DOHH2 (cell line): ENCODE measurements around the gene PREX1.

Source experiments
- H3F3A ChIP-seq: fragments of 200-600 bp; sonication (generic), shearing (Covaris generic); 2 replicates; pipeline ENCODE4 v1.6.0; 2016; ENCODE audit warnings: antibody characterized with exemption, mild to moderate bottlenecking; ENCODE audit not compliant: control insufficient read depth, insufficient read depth
- H3K27ac ChIP-seq: fragments of 200-600 bp; sonication (generic); 2 replicates; pipeline ENCODE4 v1.5.1; 2014; ENCODE audit warnings: low read depth, mild to moderate bottlenecking, low read length, moderate library complexity
- H3K27me3 ChIP-seq: fragments of 200-600 bp; sonication (generic); 2 replicates; pipeline ENCODE4 v1.6.1; 2014; ENCODE audit warnings: mild to moderate bottlenecking, low read length, mixed read lengths; ENCODE audit not compliant: control insufficient read depth
- H3K36me3 ChIP-seq: fragments of 200-600 bp; sonication (generic); 2 replicates; pipeline ENCODE4 v1.6.1; 2014; ENCODE audit warnings: mild to moderate bottlenecking, low read length, moderate library complexity, mixed read lengths; ENCODE audit not compliant: control insufficient read depth
- H3K4me1 ChIP-seq: fragments of 200-600 bp; sonication (generic); 2 replicates; pipeline ENCODE4 v1.6.1; 2014; ENCODE audit warnings: mild to moderate bottlenecking, low read length, mixed read lengths; ENCODE audit not compliant: control insufficient read depth
- H3K4me2 ChIP-seq: fragments of 200-600 bp; sonication (generic); 2 replicates; pipeline ENCODE4 v1.6.0; 2014; ENCODE audit warnings: mild to moderate bottlenecking, low read length, moderate library complexity
- H3K4me3 ChIP-seq: fragments of 200-600 bp; sonication (generic); 2 replicates; pipeline ENCODE4 v1.5.1; 2014; ENCODE audit warnings: mild to moderate bottlenecking, low read length, mixed read lengths
- H3K79me2 ChIP-seq: fragments of 200-600 bp; sonication (generic); 2 replicates; pipeline ENCODE4 v1.6.1; 2014; ENCODE audit warnings: mild to moderate bottlenecking, low read length, mixed read lengths; ENCODE audit not compliant: control insufficient read depth
- H3K9me2 ChIP-seq: fragments of 200-600 bp; sonication (generic); replicated peaks from 2 replicates; pipeline ENCODE4 v1.6.1; 2014; ENCODE audit warnings: mild to moderate bottlenecking, low read length, mixed read lengths; ENCODE audit not compliant: control insufficient read depth
- H3K9me3 ChIP-seq: fragments of 200-600 bp; sonication (generic); 2 replicates; pipeline ENCODE4 v1.6.1; 2014; ENCODE audit warnings: antibody characterized with exemption, low read length, mixed read lengths; ENCODE audit not compliant: control insufficient read depth, insufficient read depth
- H4K20me1 ChIP-seq: fragments of 200-600 bp; sonication (generic); 2 replicates; pipeline ENCODE4 v1.6.0; 2014; ENCODE audit warnings: low read depth, mild to moderate bottlenecking, antibody characterized with exemption, low read length, moderate library complexity; ENCODE audit not compliant: control insufficient read depth, insufficient read depth
- EZH2phosphoT487 ChIP-seq: fragments of 200-600 bp; sonication (generic); IDR thresholded peaks from 2 replicates; pipeline ENCODE4 v1.6.1; 2017; ENCODE audit warnings: borderline replicate concordance, mild to moderate bottlenecking, antibody characterized with exemption, low read length, moderate library complexity, mixed read lengths
- TF ChIP-seq, protein P1 (sequence below): fragments of 200-600 bp; sonication (generic); IDR thresholded peaks from one replicate; pipeline ENCODE4 v1.5.1; 2014; ENCODE audit warnings: antibody characterized with exemption, mild to moderate bottlenecking, low read depth, low read length; ENCODE audit not compliant: poor library complexity, severe bottlenecking

The PREX1 gene

GRCh38 chr20:48785256-48785655, 42.5 kb downstream of the PREX1 start:
- no peaks in the 10 kb centered on the region for H3K9me2 ChIP-seq
- no peak overlapping the region for H3K4me2 ChIP-seq
- H3F3A ChIP-seq = peaks cover 7% of the 10 kb centered on the region; the same call in 1 of the 2 replicates
- no peaks in the 10 kb centered on the region for H3K79me2 ChIP-seq
- H3K9me3 ChIP-seq = no peaks in the 10 kb centered on the region
- H3K27ac ChIP-seq = no peak overlapping the region
- no peaks in the 10 kb centered on the region; the same call in 1 of the 2 replicates for H3K27me3 ChIP-seq
- TF ChIP-seq EZH2phosphoT487 = no peak
- TF ChIP-seq, protein P1, sequence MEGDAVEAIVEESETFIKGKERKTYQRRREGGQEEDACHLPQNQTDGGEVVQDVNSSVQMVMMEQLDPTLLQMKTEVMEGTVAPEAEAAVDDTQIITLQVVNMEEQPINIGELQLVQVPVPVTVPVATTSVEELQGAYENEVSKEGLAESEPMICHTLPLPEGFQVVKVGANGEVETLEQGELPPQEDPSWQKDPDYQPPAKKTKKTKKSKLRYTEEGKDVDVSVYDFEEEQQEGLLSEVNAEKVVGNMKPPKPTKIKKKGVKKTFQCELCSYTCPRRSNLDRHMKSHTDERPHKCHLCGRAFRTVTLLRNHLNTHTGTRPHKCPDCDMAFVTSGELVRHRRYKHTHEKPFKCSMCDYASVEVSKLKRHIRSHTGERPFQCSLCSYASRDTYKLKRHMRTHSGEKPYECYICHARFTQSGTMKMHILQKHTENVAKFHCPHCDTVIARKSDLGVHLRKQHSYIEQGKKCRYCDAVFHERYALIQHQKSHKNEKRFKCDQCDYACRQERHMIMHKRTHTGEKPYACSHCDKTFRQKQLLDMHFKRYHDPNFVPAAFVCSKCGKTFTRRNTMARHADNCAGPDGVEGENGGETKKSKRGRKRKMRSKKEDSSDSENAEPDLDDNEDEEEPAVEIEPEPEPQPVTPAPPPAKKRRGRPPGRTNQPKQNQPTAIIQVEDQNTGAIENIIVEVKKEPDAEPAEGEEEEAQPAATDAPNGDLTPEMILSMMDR = no peak
- H4K20me1 ChIP-seq = no peaks in the 10 kb centered on the region
- H3K4me1 ChIP-seq = peaks cover 66% of the 10 kb centered on the region
- H3K36me3 ChIP-seq = no peaks in the 10 kb centered on the region
- H3K4me3 ChIP-seq = no peak overlapping the region

DNA sequence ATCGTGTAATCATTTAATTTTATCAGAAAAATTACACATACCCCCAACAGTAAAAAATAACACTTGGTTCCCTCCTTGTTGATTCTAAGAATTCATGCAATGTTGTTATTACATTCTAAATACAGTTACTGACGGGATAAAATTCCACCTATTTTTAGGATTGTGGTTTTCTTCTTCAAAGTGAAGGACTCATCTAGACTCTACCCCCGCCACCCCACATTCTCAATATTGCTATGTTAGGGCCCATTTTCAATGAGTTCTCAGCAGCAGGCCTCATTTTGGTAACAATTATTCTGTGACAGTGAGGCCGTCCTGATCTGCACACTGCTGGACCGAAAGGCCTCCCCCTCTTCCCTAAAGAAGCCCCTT, 43.5 kb downstream of the PREX1 start:
- no peaks in the 10 kb centered on the region for H3K79me2 ChIP-seq
- TF ChIP-seq EZH2phosphoT487 = no peak
- TF ChIP-seq, protein P1 = no peak
- H3K4me3 ChIP-seq = no peak overlapping the region
- 0 out of 2 replicates have a peak, but pooled peaks cover 4% of the 10 kb centered on the region for H3K9me3 ChIP-seq
- no peaks in the 10 kb centered on the region for H3K9me2 ChIP-seq
- H3K4me2 ChIP-seq = no peak overlapping the region
- H3K27ac ChIP-seq = no peak overlapping the region
- no peaks in the 10 kb centered on the region; the same call in 1 of the 2 replicates for H3K27me3 ChIP-seq
- peaks cover 64% of the 10 kb centered on the region for H3K4me1 ChIP-seq
- H3F3A ChIP-seq = peaks cover 7% of the 10 kb centered on the region; the same call in 1 of the 2 replicates
- no peaks in the 10 kb centered on the region for H3K36me3 ChIP-seq
- H4K20me1 ChIP-seq = no peaks in the 10 kb centered on the region

- Histone ChIP-seq H3K4me1 (peaks cover 61% of the 10 kb centered on the region), H3K9me3 (0 out of 2 replicates have a peak, but pooled peaks cover 5% of the 10 kb centered on the region), H4K20me1 (no peaks in the 10 kb centered on the region), H3K36me3 (no peaks in the 10 kb centered on the region), H3K9me2 (no peaks in the 10 kb centered on the region), H3K27ac (no peak overlapping the region), H3K4me3 (no peak overlapping the region), H3K27me3 (no peaks in the 10 kb centered on the region), H3K79me2 (no peaks in the 10 kb centered on the region), H3K4me2 (no peak overlapping the region), H3F3A (peaks cover 7% of the 10 kb centered on the region; the same call in 1 of the 2 replicates)
- TF ChIP-seq, protein P1 = no peak
- TF ChIP-seq EZH2phosphoT487 = no peak
These were observed 44.1 kb downstream of the PREX1 start for GRCh38 chr20:48783533-48784272.
